ENCODE data around the gene DIO2.

DIO2 gene

DNA sequence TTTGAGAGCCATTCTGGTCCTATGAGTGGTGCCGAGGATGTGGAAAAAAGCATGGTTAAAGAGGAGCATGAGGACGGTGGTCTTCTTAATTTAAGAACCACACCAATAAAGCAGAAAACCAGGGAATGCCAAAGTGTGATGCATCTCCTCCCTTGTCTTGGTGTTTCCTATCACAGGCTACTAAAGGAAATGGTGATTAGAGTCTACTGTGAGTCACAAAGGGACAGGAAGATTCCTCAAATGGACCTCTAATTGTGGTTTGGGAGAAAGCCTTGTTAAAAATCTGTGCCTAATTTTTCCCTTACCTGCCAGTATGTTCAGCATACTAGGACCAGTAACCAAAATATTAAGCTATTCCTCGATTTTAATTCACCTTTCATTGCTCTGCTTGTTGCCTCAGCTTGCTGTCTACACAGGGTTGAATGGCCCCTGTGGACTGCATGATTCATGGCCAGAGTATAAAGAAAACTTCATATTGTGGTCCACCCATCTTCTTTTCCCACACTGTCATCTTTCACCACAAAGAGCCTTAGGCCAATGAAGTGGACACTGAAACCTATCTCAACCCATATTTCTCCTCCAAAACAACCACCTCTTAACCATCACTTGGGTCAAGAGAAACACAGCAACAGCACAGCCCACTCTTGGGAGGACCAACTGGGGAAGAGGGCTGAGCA is 38.8 kb downstream of the DIO2 start:
- no peak for DNase-seq (ENCODE audit: low read depth, low spot score)

- DNase-seq (ENCODE audit: low read depth, low spot score) = no peak
Observed at GRCh38 chr14:80167793-80168448, 43.4 kb downstream of the DIO2 start.

- no peak for DNase-seq (ENCODE audit: low read depth, low spot score)
Observed at GRCh38 chr14:80164991-80165721, 46.1 kb downstream of the DIO2 start.

DNA sequence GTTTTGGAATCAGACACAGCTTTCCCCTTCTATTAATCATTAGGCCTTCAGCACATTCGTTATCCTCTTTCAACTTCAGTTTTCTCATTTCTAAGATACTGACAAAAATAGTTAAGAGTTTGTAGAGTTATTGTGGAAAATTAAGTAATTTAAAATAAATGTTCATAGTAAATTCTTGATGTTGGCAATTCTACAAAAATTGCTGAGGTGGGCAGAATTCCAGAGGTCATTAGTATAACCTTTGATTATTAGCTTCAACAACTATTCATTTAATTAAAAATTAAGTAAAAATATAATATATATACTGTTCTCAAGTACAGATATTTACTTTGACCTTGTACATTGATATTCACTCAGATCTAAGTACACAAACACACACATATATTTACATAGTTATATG is 58.5 kb downstream of the DIO2 start:
- DNase-seq (ENCODE audit: low read depth, low spot score) = no peak

DNA sequence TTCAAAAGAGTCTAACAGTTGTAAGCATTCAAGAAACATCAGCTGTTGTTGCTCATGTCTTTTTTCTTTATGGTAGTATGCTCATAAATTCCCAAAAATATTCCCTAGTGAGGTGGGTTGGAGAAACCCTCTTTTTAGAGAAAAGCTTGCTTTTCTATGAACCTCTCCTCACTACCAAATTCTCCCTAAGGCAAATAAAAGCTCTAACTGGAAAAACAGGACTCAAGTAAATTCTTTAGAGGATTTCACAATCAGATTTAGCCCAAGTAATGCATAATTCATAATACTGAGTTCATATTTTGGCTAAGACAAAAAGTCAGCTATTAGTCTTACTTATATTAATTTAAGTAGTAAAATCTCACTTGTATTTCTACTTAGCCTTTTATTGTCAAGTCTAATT is 59.1 kb downstream of the DIO2 start:
- DNase-seq (ENCODE audit: low read depth, low spot score) = no peak

- DNase-seq (ENCODE audit: low read depth, low spot score) = no peak
Observed at GRCh38 chr14:80150301-80150700, 61.0 kb downstream of the DIO2 start.

All from activated CD4-positive, CD25-positive, alpha-beta regulatory T cell treated with anti-CD3 and anti-CD28 coated beads, Interleukin-2, amount 50 U/mL, for 16 hours (primary cell).